Ectodermal cell (in vitro differentiated cells): ENCODE data around the gene IQCN.
A peak's percentile ranks its signal among the peaks of the same experiment; 100 is the strongest.

ENCODE experiments used
- H3K27ac ChIP-seq: 2 replicates; pipeline ENCODE4 v1.7.0; 2013; ENCODE audit warnings: mild to moderate bottlenecking, low read depth, low read length; ENCODE audit not compliant: insufficient read depth, poor library complexity, severe bottlenecking
- H3K27me3 ChIP-seq: 2 replicates; pipeline ENCODE4 v1.7.0; 2013; ENCODE audit warnings: mild to moderate bottlenecking, low read length; ENCODE audit not compliant: insufficient read depth, control insufficient read depth, poor library complexity, severe bottlenecking
- H3K36me3 ChIP-seq: one replicate; pipeline ENCODE4 v1.7.0; 2013; ENCODE audit warnings: low read length; ENCODE audit not compliant: control insufficient read depth, insufficient read depth
- H3K4me1 ChIP-seq: one replicate; pipeline ENCODE4 v1.7.0; 2013; ENCODE audit warnings: low read length; ENCODE audit not compliant: control insufficient read depth, insufficient read depth
- H3K4me3 ChIP-seq: 2 replicates; pipeline ENCODE4 v1.7.0; 2013; ENCODE audit warnings: low read depth, low read length, control low read depth; ENCODE audit not compliant: insufficient read depth
- H3K9me3 ChIP-seq: 2 replicates; pipeline ENCODE4 v1.7.0; 2013; ENCODE audit warnings: mild to moderate bottlenecking, low read length, moderate library complexity; ENCODE audit not compliant: control insufficient read depth
- WGBS, 2 experiments: methylation state at CpG; one replicate each; pipeline ENCODE4 v1.1.7; 2013; ENCODE audit warnings: missing lambda C conversion rate in 2 of 2; 5-methylcytosine and 5-hydroxymethylcytosine counted together

Gene IQCN

DNA sequence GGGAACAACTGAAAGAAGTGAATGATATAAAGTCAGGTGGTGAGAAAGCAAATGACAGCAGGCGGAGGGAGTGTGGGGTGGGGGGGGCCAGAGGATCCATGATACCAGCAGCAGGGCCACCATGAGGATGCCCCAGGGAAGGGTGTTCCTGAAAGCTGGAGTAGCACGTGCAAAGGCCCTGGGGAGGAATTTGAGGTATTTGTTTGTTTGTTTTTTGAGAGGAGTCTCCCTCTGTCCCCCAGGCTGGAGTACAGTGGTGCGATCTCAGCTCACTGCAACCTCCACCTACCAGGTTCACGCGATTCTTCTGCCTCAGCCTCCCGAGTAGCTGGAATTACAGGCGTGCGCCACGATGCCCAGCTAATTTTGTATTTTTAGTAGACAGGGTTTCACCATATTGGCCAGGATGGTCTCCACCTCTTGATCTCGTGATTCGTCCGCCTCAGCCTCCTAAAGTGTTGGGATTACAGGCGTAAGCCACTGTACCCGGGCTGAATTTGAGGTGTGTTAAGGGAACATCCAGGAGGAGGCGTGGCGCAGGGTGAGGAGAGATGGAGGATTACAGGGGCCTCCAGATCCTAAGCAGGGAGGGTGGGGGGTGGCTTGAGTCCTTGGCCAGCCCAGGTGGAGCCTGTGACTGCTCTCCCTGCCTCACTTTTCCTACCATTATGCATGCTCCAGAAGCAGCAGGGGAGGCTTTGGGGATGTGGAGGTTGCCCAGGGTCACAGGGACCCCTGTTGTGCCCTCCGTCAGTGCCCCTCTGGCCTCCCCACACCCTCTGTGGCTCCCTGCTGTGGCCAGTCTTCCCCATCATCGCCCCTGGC, 19.6 kb upstream of the IQCN start:
- Histone ChIP-seq H3K36me3 (no peaks in the 10 kb centered on the region), H3K4me1 (peaks cover 19% of the 10 kb centered on the region), H3K27me3 (no peaks in the 10 kb centered on the region), H3K27ac (peak overlapping the region; percentile 74), H3K9me3 (no peaks in the 10 kb centered on the region), H3K4me3 (no peak overlapping the region)
- 57 to 60% methylated on average over 18 of the region's 18 CpGs for WGBS, 2 experiments

DNA sequence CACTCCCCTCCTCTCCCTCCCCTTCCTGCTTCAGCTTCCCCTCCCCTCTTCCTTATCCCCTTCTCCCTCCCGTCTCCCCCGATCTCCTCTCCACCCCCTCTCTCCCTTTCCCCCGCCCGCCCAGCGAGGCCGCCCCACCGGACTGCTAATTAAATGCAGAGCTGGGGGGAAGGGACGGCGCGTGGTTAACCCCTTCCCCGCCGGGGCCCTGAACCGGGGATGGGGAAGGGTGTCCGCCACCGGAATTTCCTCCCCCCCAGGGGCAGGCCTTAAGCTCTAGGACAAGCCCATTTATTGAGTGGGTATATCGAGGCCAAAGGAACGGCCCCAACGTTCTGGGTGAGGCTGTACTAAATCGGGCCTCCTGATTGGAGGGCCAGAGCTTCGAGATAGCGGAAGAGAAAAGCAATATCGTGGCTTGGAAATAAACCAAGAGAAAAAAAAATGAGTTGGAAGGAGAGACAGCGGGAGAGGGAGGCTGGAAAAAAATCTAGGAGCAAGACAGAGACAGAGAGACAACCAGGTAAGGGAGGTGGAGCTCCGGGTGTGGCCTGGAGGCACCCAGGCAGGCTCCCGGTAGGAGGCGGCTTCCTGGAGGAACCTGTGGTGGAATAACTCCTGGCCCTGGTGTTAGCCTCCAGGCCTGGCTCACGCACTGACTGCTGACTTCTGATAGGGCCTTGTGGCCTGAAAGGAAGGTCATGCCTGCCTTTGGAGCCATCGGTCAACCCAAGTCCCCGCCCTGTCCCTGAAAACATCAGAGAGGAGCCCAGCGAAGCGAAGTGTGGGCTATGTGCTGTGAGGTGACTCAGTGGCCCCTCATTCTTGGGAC, 18.8 kb upstream of the IQCN start:
- no peaks in the 10 kb centered on the region for H3K36me3 ChIP-seq
- H3K4me3 ChIP-seq: peak overlapping the region; percentile 67
- H3K27ac ChIP-seq: peak overlapping the region; percentile 93
- peaks cover 24% of the 10 kb centered on the region for H3K4me1 ChIP-seq
- 5 to 6% methylated on average over 26 to 29 of the region's 31 CpGs for WGBS, 2 experiments
- no peaks in the 10 kb centered on the region for H3K27me3 ChIP-seq
- no peaks in the 10 kb centered on the region for H3K9me3 ChIP-seq

DNA sequence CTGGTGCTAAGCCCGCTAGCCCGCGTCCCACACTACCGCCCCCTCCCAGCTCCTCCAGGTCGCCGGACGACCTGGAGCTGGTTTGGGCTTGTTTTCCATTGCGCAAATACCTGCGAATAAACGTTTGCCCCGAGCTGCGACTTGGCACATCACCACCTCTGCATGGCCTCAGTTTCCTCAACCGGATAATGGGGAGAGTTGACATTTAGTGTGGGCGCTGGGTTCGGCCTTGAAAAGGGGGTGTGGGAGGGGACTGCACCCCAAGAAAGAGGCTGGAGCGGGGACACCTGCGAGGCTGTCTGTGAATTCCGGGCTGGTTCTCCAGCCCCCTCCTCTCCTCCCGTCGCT, 18.2 kb upstream of the IQCN start:
- Histone ChIP-seq H3K9me3 (no peaks in the 10 kb centered on the region), H3K36me3 (no peaks in the 10 kb centered on the region), H3K27ac (peak overlapping the region; percentile 93), H3K27me3 (no peaks in the 10 kb centered on the region), H3K4me1 (peaks cover 30% of the 10 kb centered on the region), H3K4me3 (peak overlapping the region; percentile 67)
- 0% methylated on average over 20 of the region's 20 CpGs for WGBS, 2 experiments

DNA sequence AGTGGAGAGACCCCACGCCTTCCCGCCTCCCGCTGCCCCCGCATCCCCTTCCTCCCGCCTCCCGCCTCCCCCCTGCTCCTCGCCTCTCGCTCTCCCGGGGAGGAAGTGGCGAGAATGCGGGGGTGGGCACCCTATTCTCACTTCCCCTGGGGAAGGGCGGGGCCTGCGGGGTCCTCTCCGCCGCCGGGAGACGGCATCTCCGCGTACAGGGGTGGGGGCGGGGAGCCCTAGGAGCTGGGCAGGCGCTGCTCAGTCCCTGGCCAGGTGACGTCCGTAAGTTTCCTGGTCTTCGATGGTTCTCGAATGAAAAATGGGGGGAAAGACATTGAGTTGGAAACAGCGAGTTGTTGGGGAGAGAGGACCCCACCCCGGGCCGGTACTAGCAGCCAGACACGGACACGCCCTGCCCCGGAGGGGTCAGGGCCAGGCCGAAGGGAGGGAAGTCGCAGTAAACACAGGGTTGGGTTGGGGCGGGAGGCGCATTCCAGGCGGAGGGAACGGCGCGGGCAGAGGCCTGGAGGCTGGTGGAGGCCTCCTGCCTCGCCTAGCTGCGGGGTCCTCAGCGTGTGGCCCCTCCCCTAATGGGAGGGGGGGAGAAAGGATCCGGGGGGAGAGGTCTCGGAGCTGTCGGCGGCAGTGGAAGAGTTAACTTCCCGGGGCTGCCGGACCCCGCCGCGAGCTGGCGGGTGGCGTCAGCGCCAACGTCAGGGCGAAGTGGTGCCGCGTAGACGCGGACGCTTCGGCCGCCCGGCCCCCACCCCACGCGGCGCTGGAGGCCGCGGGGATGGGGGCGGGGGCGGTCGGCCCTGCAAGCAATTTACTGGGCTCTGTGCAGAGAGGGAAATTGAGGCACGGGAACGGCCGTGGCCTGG, 17.6 kb upstream of the IQCN start:
- WGBS, 2 experiments: 0% methylated on average over 75 of the region's 75 CpGs
- peaks cover 30% of the 10 kb centered on the region for H3K4me1 ChIP-seq
- H3K36me3 ChIP-seq: no peaks in the 10 kb centered on the region
- H3K9me3 ChIP-seq: no peaks in the 10 kb centered on the region
- peak overlapping the region; percentile 93 for H3K27ac ChIP-seq
- H3K27me3 ChIP-seq: no peaks in the 10 kb centered on the region
- H3K4me3 ChIP-seq: peak overlapping the region; percentile 67

DNA sequence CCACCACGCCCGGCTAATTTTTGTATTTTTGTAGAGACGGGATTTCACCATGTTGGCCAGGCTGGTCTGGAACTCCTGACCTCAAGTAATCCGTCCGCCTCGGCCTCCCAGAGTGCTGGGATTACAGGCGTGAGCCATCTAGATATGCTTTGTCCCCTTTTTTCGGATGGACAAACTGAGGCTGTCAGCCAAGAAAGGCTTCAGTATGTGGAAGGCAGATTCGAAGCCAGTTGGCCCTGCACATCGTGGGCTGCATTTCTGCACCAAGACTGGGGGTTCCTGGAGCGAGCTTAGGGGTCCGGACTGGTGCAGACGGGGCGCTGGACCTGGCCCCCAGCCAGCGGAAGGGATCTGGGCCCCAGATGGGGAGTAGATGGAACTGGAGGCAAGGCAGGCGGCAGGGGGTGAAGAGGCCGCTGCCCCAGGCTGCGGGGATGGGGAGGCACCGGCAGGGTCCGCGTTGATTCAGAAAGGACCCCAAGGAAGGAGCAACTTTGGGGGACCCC, 16.8 kb upstream of the IQCN start:
- WGBS, 2 experiments: 50 to 54% methylated on average over 21 of the region's 21 CpGs
- no peaks in the 10 kb centered on the region for H3K27me3 ChIP-seq

DNA sequence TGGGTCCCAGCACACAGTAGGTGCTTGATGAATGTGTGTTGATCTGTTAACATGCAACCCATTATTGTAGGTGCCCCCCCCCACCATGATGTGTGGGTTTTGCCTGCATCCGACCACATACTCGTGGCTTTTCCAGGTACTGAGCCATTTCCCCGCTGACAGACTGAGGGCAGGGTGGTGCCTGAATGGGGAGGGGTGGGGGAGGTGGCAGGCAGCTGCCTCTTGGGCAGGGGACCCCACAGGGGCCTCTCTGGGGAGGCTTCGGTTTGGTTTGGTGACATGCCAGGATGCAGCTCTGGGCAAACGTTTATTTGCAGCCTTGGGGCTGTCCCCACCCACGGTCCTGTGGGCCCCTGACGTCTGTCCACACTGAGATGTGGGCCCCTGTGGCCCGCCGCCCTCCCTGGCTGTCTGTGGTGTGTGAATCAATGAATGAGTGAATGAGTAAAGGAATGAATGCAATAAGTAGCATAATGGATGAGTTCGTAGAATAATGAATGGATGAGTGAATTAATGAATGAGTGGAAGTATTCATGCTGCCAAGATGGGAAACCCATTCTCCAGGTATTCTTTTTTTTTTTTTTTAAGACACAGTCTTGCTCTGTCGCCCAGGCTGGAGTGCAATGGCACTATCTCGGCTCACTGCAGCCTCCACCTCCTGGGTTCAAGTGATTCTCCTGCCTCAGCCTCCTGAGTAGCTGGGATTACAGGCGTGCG, 16.2 kb upstream of the IQCN start:
- no peak overlapping the region for H3K27ac ChIP-seq
- WGBS, 2 experiments: 79 to 80% methylated on average over 14 of the region's 14 CpGs
- H3K27me3 ChIP-seq: no peaks in the 10 kb centered on the region
- H3K4me1 ChIP-seq: peaks cover 35% of the 10 kb centered on the region
- no peaks in the 10 kb centered on the region for H3K9me3 ChIP-seq
- no peaks in the 10 kb centered on the region for H3K36me3 ChIP-seq
- no peak overlapping the region for H3K4me3 ChIP-seq

More for the DNA sequence above, 16.8 kb upstream of the IQCN start:
- H3K36me3 ChIP-seq: no peaks in the 10 kb centered on the region
- H3K9me3 ChIP-seq: no peaks in the 10 kb centered on the region
- peaks cover 35% of the 10 kb centered on the region for H3K4me1 ChIP-seq
- H3K27ac ChIP-seq: no peak overlapping the region
- H3K4me3 ChIP-seq: peak overlapping the region; percentile 67

DNA sequence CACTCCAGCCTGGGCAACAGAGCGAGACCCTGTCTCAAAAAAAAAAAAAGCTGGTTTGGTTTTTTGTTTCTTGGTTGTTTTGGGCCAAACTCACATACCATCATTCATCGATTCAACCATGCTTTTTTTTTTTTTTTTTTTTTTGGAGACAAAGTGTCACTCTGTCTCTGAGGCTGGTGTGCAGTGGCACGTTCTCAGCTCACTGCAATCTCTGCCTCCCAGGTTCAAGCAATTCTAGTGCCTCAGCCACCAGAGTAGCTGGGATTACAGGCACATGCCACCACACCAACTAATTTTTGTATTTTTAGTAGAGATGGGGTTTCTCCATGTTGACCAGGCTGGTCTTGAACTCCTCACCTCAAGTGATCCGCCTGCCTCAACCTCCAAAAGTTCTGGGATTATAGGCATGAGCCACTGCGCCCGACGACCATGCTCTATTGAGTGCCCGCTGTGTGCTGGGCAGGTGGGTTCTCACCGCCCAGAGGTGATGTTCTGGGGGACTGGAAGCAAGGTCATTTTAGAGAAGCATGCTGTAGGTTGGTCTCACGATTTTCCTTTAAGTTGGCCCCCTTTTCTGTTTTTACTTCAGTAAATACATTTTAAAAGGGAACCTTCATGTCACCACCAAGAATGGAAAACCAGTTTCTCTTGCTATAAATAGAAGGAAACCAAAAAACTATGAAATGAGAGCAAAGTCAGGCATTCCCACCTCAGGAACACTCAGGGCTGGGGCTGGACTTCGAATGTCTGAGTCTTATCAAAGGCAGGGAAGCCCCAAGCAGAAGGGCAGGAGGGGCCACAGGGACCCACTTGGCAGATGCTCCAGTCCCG, 15.4 kb upstream of the IQCN start:
- Histone ChIP-seq H3K27me3 (no peaks in the 10 kb centered on the region), H3K4me1 (peaks cover 35% of the 10 kb centered on the region), H3K36me3 (no peaks in the 10 kb centered on the region), H3K27ac (no peak overlapping the region), H3K9me3 (no peaks in the 10 kb centered on the region), H3K4me3 (no peak overlapping the region)
- WGBS, 2 experiments: 81 to 82% methylated on average over 12 of the region's 12 CpGs

DNA sequence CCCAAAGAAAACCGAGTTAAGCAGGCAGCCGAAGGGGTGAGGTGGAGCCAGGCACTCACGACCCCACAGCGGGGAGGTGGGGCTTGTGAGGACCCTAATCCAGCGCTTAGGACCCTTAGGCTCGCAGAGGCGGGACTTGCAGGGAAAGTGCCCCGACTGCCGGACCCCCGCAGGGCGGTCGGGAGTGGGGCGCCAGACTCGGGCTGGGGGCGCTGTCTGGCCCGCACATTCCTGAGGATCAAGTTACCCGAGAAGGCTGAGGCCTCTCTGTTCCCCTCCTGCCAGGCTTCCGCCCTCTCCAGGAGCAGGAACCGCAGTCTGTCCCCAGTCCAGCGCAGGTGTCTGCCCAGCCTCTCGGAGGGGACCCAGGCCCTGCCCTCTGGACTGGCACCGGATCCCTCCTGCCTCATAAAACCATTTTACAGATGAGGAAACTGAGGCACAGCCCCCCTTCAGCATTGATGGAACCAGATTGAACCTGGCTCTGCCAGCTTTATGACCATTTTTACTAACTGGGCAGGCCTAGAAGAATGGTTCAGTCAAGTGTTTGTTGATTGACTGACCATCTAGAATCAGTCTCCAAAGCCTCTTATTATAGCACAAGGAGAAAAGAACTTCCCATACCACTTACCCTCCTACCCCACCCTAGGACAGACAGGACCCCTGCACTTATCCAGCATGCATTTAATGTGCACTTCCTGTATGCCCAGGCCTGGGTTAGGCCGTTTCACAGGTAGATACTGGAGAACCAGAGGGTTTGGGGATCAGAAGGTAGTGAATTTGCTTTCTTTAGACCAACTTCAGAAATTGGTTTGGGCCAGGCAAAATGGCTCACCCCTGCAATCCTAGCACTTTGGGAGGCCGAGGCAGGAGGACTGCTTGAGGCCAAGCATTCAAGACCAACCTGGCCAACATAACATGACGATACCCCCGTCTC, 13.9 kb upstream of the IQCN start:
- Histone ChIP-seq H3K27ac (peak overlapping the region; percentile 71), H3K9me3 (no peaks in the 10 kb centered on the region), H3K27me3 (no peaks in the 10 kb centered on the region), H3K36me3 (no peaks in the 10 kb centered on the region), H3K4me1 (peaks cover 28% of the 10 kb centered on the region), H3K4me3 (no peak overlapping the region)
- WGBS, 2 experiments: 16% methylated on average over 26 of the region's 26 CpGs
